Neural cell (in vitro differentiated cells): ENCODE data around the gene PITX1. TPM values are rescaled to one million over a fixed set of nuclear protein-coding genes. Genes with fewer than 3 reads are reported as not detected.

ENCODE experiments used
- H2AFZ ChIP-seq: fragments of 200-600, 300-800 bp; sonication (generic), shearing (Covaris generic); 2 replicates; pipeline ENCODE4 v1.6.0; 2014; ENCODE audit warnings: low read depth, mild to moderate bottlenecking, antibody characterized with exemption, low read length, moderate library complexity
- H3F3A ChIP-seq: fragments of 200-600 bp; shearing (Covaris generic); 2 replicates; pipeline ENCODE4 v1.6.1; 2016; ENCODE audit warnings: mild to moderate bottlenecking, moderate library complexity, mixed read lengths, antibody characterized with exemption, low read length; ENCODE audit not compliant: insufficient read depth, poor library complexity, severe bottlenecking
- H3K27ac ChIP-seq: fragments of 200-600, 300-800 bp; sonication (generic), shearing (Covaris generic); 2 replicates; pipeline ENCODE4 v1.5.1; 2014; ENCODE audit warnings: mild to moderate bottlenecking, low read length, moderate library complexity
- H3K27me3 ChIP-seq: fragments of 300-800, 200-600 bp; sonication (generic), shearing (Covaris generic); 2 replicates; pipeline ENCODE4 v1.6.0; 2014; ENCODE audit warnings: mild to moderate bottlenecking, low read depth, low read length, moderate library complexity; ENCODE audit not compliant: insufficient read depth
- H3K36me3 ChIP-seq: fragments of 300-800, 200-600 bp; sonication (generic), shearing (Covaris generic); 2 replicates; pipeline ENCODE4 v1.5.1; 2014; ENCODE audit warnings: mild to moderate bottlenecking, antibody characterized with exemption, low read length, moderate library complexity; ENCODE audit not compliant: insufficient read depth
- H3K4me2 ChIP-seq: fragments of 300-800, 200-600 bp; sonication (generic), shearing (Covaris generic); 2 replicates; pipeline ENCODE4 v1.6.0; 2014; ENCODE audit warnings: mild to moderate bottlenecking, low read length
- H3K4me3 ChIP-seq: fragments of 300-800, 200-600 bp; sonication (generic), shearing (Covaris generic); 2 replicates; pipeline ENCODE4 v1.5.1; 2014; ENCODE audit warnings: mild to moderate bottlenecking, low read length, moderate library complexity
- H3K79me2 ChIP-seq: fragments of 200-600 bp; shearing (Covaris generic); replicated peaks from 2 replicates; pipeline ENCODE4 v1.6.0; 2014; ENCODE audit warnings: mild to moderate bottlenecking, low read length, moderate library complexity; ENCODE audit not compliant: insufficient read depth
- H3K9ac ChIP-seq: fragments of 300-800, 200-600 bp; sonication (generic), shearing (Covaris generic); 2 replicates; pipeline ENCODE4 v1.6.1; 2016; ENCODE audit warnings: mild to moderate bottlenecking, low read length, mixed read lengths
- H3K9me2 ChIP-seq: fragments of 200-600 bp; shearing (Covaris generic); 2 replicates; pipeline ENCODE4 v1.6.1; 2016; ENCODE audit warnings: mild to moderate bottlenecking, low read length, mixed read lengths; ENCODE audit not compliant: insufficient read depth
- H3K9me3 ChIP-seq: fragments of 200-600, 300-800 bp; sonication (generic), shearing (Covaris generic); 2 replicates; pipeline ENCODE4 v1.6.1; 2016; ENCODE audit warnings: mild to moderate bottlenecking, mixed run types, low read length, moderate library complexity, mixed read lengths
- H4K20me1 ChIP-seq: fragments of 200-600 bp; shearing (Covaris generic); 2 replicates; pipeline ENCODE4 v1.6.1; 2016; ENCODE audit warnings: mild to moderate bottlenecking, mixed run types; ENCODE audit not compliant: insufficient read depth
- CTCF ChIP-seq: fragments of 450-650 bp; IDR thresholded peaks from 2 replicates; pipeline ENCODE4 v1.5.1; 2014; ENCODE audit warnings: antibody characterized with exemption, mild to moderate bottlenecking, moderate library complexity; ENCODE audit not compliant: poor library complexity, severe bottlenecking
- EP300 ChIP-seq: fragments of 450-650 bp; conservative IDR thresholded peaks from 2 replicates; pipeline ENCODE4 v1.6.1; 2014; ENCODE audit warnings: antibody characterized with exemption, mild to moderate bottlenecking, moderate library complexity; ENCODE audit not compliant: poor library complexity, severe bottlenecking
- EZH2 ChIP-seq: fragments of 200-600, 300-800 bp; shearing (Covaris generic), sonication (generic); IDR thresholded peaks from 2 replicates; pipeline ENCODE4 v1.6.1; 2014; ENCODE audit warnings: antibody characterized with exemption, low read length, borderline replicate concordance, mild to moderate bottlenecking; ENCODE audit not compliant: insufficient read depth, poor library complexity, severe bottlenecking
- MXI1 ChIP-seq: fragments of 450-650 bp; conservative IDR thresholded peaks from 2 replicates; pipeline ENCODE4 v1.6.1; 2014; ENCODE audit warnings: antibody characterized with exemption, mild to moderate bottlenecking; ENCODE audit not compliant: poor library complexity, severe bottlenecking
- POLR2AphosphoS5 ChIP-seq: IDR thresholded peaks from 2 replicates; pipeline ENCODE4 v1.6.1; 2012
- RAD21 ChIP-seq: fragments of 450-650 bp; conservative IDR thresholded peaks from 2 replicates; pipeline ENCODE4 v1.6.1; 2014; ENCODE audit warnings: antibody characterized with exemption, mild to moderate bottlenecking, moderate library complexity
- REST ChIP-seq: IDR thresholded peaks from 2 replicates; pipeline ENCODE4 v1.6.1; 2012; ENCODE audit warnings: borderline replicate concordance
- SMC3 ChIP-seq: fragments of 450-650 bp; conservative IDR thresholded peaks from 2 replicates; pipeline ENCODE4 v1.6.1; 2014; ENCODE audit warnings: antibody characterized with exemption, mild to moderate bottlenecking, moderate library complexity; ENCODE audit not compliant: poor library complexity
- TAF1 ChIP-seq: IDR thresholded peaks from 2 replicates; pipeline ENCODE4 v1.6.1; 2012; ENCODE audit warnings: low read depth
- polyA plus RNA-seq: library from polyadenylated mRNA; depleted of rRNA; stranded (reverse); fragments of >200 nt; gene quantifications from 2 replicates; pipeline ENCODE4 v1.2.3, GENCODE V29; 2014

Gene PITX1
- polyA plus RNA-seq, 1 donor from 2014 or later, result not detected

- Histone ChIP-seq H2AFZ (no peak overlapping the region), H3K36me3 (no peaks in the 10 kb centered on the region), H3K4me2 (no peak overlapping the region), H4K20me1 (no peaks in the 10 kb centered on the region), H3K27me3 (peaks cover 75% of the 10 kb centered on the region), H3F3A (no peaks in the 10 kb centered on the region), H3K4me3 (no peak overlapping the region), H3K79me2 (no peaks in the 10 kb centered on the region), H3K9ac (no peak overlapping the region), H3K9me3 (peaks cover 7% of the 10 kb centered on the region), H3K9me2 (no peaks in the 10 kb centered on the region), H3K27ac (no peak overlapping the region)
- TF ChIP-seq RAD21 (no peak), MXI1 (no peak), EZH2 (no peak), SMC3 (no peak), CTCF (no peak), EP300 (no peak), REST (no peak), POLR2AphosphoS5 (no peak), TAF1 (no peak)
Observed at GRCh38 chr5:135047347-135047695, 13.3 kb upstream of the PITX1 start.

- TF ChIP-seq POLR2AphosphoS5 (no peak), RAD21 (no peak), CTCF (no peak), TAF1 (no peak), SMC3 (no peak), EP300 (no peak), MXI1 (no peak), EZH2 (no peak), REST (no peak)
- Histone ChIP-seq H3K4me2 (no peak overlapping the region), H3K9me3 (peaks cover 7% of the 10 kb centered on the region), H3K4me3 (no peak overlapping the region), H3K27ac (no peak overlapping the region), H3K79me2 (no peaks in the 10 kb centered on the region), H3K9ac (no peak overlapping the region), H3K9me2 (no peaks in the 10 kb centered on the region), H3K36me3 (no peaks in the 10 kb centered on the region), H3K27me3 (peaks cover 79% of the 10 kb centered on the region), H2AFZ (no peak overlapping the region), H4K20me1 (no peaks in the 10 kb centered on the region), H3F3A (no peaks in the 10 kb centered on the region)
Observed at GRCh38 chr5:135046661-135047346, 12.8 kb upstream of the PITX1 start.
